CD4-positive, alpha-beta T cell treated with Interleukin-6 at 100 ng/mL for 8 hours (primary cell): ENCODE results near the gene GPX4.

Experiments
- DNase-seq: peaks from one replicate; pipeline ENCODE4 v3.0.0-alpha.2; 2020; ENCODE audit warnings: mixed read lengths, low spot score

The GPX4 gene

DNA sequence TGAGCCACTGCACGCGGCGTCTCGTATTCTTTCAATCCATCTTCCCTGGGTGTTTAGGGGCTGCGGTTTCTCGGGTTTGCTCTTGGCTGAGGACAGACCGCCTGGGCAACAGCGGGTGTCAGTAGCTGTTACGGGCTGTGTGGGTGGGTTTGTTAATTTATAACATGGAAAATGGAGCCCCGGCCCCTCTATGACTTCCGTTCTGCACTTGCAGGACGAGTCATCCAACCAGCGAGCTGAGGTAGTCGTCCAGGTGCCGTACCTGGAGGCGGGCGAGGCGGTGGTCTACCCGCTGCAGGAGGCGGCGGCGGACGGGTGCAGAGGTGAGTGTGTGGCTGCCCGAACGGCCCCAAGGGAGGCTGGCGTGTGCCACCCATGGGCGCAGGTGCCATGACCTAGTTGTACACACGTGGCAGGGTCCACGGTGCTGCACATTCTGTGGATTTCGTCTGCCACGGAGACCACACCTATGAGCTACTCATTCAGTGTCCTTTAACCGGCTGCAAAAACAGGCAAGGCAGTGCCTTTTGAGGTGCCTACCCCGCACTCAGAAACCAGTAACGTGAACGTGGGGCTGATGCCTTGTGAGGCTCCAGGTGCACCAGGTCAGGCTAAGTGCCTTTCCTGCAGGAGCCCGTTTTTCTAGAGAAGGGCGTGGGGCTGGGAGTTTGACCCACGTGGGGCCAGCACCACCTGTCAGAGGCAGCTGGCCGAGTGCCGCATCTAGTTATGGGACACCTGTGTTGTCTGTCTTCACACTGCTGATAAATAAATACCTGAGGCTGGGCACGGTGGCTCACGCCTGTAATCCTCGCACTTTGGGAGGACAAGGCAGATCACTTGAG is 19.5 kb upstream of the GPX4 start:
- DNase-seq: no peak

DNA sequence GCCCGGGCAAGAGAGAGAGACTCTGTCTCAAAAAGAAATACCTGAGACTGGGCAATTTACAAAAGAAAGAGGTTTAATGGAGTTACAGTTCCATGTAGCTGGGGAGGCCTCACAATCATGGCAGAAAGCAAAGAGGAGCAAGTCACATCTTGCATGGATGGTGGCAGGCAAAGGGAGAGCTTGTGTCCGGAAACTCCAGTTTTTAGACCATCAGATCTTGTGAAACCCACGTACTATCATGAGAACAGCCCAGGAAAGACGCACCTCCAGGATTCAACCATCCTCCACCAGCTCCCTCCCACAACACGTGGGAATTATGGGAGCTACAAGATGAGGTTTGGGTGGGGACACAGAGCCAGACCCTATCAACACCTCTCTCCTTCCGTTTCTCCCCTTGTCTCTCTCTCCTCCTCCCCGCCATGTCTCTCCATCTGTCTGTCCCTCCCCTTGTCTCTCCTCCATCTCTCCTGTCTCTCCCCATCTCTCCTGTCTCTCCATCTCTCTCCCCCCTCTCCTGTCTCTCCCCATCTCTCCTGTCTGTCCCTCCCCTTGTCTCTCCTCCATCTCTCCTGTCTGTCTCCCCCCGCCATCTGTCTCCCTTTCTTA is 18.6 kb upstream of the GPX4 start:
- no peak for DNase-seq

DNA sequence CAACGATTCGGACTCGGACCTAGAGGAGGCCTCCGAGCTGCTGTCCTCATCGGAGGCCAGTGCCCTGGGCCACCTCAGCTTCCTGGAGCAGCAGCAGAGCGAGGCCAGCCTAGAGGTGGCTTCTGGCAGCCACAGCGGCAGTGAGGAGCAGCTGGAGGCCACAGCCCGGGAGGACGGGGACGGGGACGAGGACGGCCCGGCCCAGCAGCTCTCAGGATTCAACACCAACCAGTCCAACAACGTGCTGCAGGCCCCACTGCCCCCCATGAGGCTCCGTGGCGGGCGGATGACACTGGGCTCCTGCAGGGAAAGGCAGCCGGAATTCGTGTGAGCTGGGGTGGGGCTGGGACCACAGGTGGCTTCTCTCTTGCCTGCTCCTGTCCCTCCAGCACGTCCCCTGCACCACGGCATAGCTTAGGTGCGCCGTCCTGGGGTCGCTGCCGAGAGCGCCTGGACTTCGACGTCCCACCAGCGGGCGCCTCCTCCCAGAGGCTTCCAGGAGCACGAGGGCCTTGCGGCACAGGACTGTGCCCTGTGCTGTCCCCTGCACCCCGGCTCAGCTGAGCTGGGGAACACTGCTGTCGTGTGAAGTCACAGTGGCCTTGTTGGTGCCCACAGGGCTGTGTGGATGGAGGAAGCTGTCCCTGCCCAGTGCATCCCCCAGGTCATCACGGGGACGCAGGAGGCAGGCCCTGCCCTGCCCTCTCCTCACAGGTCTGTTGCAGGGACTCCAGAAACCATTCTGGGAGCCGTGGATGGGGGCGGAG is 17.9 kb upstream of the GPX4 start:
- no peak for DNase-seq

DNA sequence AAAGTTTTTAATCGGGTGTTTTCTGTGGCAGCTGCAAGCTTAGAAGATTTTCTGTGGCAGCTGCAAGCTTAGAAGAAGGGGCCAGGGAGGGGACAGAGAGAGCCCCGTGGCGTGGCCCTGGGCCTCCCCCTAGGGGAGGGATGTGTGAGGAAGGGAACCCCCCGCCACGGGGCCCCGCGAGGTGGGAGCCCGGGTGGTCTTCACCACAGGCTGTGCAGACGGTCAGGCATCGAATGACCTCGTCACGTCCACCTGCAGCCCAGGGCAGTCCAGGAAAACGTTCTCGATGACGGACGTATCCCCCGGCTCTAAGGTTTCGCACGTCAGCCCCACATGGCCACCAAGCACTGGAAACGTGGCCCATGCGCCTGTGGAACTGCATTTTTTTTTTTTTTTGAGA is 17.2 kb upstream of the GPX4 start:
- DNase-seq: no peak

DNA sequence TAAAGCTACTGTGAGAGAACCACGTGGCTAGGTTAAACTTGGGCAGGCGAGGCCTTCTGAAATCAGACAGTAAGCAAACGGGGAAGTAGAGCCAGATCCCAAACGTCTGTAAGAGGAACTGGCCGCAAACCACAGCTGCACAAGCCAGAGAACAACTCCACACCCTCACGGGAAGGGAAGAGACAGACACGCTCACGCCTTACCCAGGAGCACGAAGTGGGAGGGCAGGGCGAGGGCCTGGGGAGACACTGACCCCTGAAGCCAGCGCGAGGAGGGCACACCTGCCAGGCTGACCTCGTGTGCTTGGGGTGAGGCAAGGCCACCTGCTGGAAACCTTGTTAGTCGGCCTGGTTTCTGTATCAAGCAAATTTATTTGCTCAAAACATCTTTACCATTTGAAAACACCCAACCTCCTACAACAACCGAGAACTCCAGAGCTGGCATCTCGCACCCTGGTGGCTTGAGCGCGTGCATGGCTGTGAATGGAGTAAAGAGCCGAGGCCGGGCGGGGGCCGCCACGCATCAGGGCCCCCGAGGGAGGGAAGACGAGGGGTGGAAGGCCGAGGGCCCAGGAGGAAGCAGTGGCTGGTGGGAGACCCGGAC is 15.9 kb upstream of the GPX4 start:
- peak; percentile 52 for DNase-seq

DNA sequence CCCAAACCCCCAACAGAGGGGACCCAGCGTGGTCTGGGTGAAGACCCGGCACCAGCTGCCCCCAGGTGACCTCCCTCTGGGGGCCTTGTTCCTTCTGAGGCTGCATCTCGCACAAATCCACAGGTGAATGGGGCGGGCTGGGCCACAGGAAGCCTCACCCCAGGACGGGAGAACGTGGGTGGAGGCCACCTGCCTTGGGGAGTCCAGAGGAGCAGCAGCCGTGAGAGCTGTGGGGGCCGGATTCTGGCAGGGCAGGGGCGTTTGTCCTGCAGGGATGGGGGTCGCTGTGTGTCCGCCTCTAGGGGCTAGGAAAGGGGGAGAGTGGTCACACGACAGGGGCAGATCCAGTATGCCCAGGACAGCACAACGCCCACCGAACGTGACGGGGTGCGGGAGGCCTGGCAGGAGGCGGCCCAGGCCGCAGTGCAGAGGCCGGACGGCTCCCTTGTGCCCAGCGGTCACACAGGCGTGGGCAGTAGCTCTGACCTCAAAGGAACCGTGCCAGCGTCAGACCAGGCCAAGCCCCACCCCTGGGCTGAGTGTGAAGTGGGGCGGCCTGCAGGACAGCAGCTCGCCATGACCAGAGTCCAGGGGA is 15.3 kb upstream of the GPX4 start:
- DNase-seq: no peak

DNA sequence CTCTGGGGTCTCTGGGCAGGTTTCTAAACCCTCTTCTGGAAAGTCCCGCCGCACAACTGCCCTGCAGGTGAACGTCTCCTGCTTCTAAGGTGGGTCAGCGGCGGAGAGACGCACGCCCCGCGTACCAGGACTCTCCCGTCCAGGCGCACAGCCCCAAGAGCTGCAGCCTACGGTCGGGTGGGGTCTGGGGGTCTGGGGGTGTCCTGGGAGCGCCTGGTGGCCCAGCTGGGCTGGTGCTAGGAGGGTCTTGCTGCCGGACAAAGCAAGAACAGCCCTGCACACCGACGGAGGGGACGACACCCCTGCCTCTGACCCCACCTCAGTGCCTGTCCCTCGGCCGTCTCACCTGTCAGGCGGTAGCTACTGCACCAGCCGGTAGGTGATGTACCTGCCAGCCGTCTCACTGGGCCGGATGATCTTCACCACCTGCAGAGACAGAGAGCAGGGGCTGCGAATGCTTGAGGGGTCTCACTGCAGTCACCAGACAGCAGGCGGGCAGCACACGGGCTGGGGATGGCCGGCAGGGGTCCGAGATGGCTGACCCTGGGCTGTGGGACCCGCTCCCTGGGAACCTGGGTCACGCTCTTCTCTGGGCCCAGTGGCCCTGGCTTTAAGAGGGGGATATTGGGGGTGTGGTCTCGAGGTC is 14.5 kb upstream of the GPX4 start:
- DNase-seq: no peak

DNA sequence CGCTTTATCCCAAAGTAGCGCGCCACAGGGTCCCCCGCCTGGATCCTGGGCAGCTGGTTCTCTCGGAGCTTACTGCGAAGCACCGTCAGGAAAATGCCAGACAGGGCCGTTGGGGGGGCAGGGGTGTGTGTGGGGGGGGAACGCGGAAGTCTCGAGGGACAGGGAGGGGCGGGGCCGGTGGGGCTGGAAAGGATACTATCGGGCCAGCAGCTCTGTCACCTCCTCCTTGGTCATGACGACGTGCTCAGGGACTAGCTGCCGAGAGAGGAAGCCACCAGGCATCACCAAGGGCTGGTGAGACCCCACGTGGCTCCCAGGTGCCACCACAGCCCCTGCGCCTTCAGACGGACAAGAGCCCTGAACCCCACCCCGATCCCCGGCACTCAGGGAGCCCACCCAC is 13.9 kb upstream of the GPX4 start:
- no peak for DNase-seq

DNA sequence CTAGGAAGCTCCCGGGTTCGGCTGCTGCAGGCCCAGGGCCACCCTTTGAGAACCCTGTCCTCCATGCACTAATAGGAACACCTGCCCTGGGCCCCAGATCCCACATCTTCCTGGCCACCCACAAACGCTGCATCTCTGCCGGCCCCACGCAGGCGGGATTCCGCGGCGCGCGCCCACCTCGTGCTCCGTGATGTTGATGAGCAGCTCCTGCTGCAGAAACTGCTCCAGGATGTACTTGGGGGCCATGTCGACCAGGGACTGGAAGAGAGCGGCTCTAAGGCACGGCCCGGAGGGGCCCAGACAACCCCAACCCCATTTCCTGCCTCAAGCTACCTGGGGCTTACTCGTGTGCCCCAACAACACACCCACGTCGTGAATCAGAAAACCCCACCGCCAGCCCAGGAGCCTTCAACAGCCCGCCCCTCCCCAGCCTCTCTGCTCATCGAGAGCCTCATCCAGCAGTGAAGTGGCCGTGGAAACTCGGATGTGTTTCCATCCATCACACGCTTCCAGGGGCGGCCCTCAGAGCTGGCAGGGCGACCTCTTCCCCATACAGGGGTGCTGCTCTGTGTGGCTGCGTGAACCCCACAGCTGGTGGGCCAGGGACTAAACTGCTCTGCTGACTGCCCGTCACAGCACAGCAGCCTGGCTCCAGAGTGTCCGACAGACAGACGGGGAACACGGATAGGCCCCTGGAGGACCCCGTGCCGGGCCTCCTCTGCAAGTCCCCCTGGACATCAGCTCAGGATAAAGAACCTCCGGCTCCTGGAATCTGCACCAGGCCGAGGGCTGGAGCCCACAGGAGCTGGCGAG is 12.9 kb upstream of the GPX4 start:
- no peak for DNase-seq

DNA sequence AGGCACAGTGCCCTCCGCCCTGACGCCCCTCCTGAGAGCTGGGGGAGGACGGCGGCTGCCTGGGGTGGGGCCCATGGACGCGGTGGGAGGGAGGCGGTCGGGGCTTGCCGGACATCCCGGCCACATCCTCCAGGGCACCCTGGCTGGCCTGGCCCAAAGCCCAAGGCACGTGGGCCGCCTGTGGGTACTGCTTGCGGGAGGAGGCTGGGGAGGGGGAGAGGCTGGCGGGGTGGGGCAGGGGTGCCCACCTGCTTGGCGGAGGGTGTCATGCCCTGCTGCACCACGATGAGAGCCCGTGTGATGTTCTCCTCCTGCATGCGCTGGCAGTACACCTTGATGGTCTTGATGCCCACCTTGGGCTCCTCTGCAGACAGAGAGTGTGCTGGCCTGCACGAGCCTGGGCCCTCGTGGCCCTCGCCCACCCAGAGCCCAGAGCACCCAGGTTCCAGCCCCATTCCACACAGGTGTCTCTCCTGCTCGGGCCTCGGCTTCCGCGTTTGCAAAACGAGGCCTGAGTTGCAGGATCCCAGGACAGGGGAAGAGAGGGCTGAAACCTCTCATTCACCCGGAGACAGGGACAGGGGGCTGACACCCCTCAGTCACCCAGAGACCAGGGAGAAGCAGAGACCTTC is 12.1 kb upstream of the GPX4 start:
- no peak for DNase-seq

DNA sequence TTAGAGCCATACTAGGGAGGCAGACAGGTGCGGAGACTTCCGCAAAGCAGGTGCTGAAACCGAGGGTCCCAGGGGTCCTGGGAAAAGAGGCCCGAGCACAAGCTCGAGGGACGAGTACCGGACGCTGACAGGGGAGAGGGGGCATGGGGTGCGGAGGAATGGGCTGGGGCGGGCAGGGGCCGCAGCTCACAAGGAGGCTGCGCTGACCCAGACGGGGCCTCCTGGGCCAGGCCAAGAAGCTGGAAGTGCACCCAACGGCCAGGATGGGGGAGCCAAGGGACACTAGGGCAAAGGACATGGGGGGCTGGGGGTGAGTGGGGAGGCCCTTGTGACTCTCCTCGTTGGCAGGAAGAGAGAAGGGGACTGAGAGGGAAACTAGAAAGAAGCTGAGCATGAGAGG is 10.5 kb upstream of the GPX4 start:
- no peak for DNase-seq

DNA sequence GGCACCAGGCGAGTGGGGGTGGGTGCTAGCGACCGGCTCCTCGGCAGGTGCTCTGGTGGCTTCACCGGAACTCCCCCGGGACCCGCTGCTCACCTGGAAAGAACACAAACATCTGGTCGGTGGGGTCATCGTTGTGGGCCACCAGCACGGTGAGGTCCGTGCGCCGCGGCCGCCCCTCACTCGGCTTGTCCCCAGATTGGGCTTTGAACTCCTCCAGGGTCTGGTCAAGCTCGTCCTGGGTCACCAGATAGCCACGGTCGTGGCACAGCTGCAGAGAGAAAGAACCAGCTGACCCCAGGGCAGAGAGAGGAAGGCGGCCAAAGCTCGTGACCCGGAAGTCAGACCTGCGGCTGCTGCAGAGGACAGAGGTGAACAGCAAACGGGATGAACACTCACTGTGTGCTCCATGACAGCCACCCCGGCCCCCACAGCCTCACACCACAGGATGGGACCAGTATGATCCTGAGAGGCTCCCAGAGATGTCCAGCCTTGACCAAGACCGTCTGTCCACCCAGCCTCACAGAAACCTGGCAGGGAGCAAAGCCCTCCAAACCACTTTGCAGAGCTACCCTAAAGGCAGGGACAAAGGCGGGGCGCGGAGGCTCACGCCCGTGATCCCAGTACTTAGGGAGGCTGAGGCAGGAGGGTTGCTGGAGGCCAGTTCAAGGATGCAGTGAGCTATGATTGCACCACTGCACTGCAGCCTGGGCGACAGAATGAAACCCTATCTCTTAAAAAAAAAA is 9.8 kb upstream of the GPX4 start:
- DNase-seq: no peak

DNA sequence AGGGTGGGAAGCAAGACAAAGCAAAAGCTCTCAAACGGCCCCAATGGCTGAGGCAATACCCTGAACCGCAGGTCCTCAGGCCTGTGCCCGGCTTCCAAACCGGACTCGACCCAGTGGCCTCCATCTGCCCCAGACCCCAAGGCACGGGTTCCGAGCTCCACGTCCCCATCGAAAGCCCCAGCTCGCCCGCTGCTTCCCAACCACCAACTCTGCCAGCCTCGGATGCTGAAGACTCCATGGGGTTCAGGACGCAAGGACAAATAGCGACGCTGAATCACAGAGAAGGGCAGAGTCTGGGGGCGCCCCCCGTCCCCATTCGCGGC is 9.2 kb upstream of the GPX4 start:
- no peak for DNase-seq

DNA sequence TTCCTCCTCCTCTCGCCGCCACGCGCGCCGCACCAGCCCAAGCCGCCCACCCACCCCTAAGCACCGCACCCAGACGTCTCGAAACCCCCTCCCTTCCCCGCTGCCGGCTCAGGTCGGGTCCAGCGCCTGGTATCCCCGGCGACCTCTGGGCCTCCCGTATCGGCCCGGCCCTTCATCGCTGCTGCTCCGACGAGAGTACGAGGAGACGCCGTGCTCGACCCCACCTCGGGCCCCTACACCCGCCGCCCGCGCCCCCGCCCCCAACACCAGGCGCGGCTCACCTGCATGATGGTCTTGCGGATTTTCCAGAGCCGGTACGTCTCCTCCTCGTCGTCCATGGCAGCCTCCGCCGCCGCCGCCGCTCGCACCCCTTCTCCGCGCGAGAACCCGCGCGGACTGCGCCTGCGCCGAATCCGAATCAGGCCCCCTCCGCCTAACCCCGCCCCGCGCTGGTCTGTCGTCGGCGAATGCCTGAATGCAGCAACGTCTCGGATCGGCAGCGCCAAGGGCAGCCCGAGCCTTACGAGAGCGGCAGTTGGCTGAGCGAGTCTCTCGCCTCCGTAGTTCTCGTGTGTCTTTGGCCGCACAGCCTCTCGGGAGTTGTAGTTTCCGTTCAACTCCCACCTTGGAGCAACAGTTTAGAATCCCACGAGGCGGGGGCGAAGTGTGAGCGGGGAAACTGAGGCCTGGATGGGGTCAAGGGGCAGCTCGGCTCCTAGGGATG is 8.7 kb upstream of the GPX4 start, which contains the start of gene POLR2E:
Gene POLR2E, minus strand, starts transcription at position 398 of the 724 bp plus-strand sequence. Its CDS starts 60 bp downstream, at position 338.
- DNase-seq: peak; percentile 98

DNA sequence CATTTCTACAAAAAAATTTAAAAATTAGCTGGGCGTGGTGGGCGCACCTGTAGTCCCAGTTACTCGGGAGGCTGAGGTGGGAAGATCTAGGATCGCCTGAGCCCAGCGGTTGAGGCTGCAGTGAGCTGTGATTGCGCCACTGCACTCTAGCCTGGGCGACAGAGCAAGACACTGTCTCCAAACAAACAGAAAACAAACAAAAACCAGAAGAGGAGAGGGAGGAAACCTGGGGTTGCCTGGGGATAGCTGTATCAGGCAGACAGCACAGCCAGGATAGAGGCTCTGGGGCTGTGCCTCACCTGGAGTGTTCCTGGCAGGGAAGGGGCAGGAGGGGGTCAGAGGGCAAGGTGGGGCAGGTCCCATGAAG is 6.0 kb upstream of the GPX4 start:
- DNase-seq: no peak

DNA sequence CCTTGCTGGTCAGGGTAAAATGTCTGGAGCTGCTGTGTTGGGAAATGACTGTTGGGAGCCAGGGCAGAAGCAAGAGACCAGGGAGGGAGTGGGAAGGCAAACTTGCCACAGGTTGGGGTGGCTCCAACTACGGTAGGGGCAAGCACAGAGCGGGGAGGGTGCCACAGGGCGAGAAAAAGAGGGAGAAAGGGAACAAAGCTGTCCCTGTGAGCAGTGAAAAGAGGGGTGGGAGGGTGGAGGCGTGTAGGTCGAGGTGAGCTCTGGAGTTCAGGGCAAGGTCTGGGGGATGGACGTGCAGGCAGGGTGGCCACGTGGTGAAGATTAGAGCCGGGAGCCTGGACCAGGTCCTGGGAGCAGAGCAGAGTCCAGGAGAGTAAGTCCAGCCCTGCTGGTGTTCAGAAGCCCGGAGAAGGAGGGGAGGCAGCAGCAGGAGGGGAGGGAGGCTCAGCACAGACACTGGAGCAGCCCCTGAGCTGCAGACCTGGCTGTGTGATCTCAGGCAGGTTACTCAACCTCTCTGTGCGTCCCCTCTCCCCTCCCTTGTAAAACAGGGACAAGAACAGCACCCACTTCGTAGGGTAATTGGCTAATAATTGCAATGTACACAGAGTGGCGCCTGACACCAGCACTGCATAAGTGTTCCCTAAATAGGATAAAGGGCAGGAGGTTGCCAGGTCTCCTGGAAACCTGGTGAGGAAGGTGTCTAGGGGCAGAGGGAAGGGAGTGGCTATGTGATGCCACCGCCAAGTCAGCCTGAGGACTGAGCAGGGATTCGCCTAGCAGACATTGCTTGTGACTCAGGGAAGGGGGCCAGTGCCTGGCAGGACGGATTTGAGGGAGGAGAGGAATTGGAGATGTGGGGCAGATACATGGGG is 5.4 kb upstream of the GPX4 start:
- DNase-seq: no peak

DNA sequence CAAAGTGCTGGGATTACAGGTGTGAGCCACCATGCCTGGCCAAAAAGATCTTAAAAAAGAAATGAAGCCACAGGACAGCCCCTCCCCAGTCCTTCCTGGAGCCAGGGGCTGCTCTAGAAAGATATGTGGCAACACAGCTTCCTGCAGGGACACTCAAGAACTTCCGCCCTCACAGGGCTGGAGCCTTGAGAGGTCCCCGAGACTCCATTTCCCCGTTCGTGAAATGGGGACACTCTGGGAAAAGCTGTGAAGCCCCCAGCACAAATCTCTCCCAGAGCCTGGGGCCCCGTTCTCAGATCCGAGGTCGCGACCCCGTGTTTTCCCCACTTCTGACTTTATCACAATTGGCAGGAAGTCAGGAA is 2.5 kb upstream of the GPX4 start:
- no peak for DNase-seq
